GM20000 (cell line): Measurements from ENCODE around the gene MYO1D.

ENCODE experiments used
- DNase-seq: peaks from one replicate; pipeline ENCODE4 v3.0.0; 2012; ENCODE audit warnings: low spot score
- CTCF ChIP-seq: IDR thresholded peaks from 2 replicates; pipeline ENCODE4 v1.5.1; 2012; ENCODE audit warnings: mild to moderate bottlenecking, control low read depth; ENCODE audit errors: extremely low read depth, missing control alignments

The MYO1D gene

DNA sequence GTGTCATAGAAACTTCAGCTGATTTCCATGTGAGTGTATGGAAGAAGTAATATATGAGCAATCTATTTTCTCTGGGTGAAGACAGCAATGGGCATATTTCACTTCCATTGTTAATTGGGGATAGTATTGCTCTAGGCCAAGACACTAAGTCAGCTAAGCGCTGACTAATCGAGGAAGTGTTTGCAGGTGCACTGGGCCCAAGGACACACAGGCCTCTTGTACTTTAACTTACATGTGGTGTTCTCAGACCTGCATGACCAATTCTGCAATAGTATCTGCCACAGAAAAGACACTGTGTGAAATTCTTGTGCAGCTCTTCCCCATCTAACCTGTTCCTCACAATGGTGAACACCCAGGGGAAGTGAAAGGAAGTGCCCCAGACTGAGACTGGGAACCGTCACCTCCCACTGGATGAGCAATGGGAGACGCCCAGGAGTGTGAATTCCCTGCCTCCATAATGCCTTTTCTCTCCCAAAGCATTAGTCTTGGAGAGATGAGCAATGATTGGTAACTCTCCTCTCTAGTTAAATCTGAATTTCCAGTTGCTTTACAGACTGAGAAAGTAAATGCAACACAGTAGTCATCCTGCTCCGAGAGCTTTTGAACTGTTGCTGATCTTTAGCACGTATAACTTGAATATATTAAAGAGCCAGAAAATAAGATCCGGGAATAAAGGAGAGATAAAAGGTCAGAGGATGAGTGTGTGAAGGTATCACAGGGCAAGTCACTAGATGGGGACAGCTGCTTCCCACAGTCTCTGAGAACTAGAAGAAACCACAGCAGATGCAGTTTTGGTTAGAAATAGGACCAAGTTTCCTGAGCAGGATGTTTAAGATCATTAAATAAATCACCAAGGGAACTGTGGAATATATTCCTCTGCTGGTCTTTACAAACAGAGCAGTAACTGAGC, 307.5 kb downstream of the MYO1D start:
- peak; percentile 64 for DNase-seq
- TF ChIP-seq CTCF = no peak

DNA sequence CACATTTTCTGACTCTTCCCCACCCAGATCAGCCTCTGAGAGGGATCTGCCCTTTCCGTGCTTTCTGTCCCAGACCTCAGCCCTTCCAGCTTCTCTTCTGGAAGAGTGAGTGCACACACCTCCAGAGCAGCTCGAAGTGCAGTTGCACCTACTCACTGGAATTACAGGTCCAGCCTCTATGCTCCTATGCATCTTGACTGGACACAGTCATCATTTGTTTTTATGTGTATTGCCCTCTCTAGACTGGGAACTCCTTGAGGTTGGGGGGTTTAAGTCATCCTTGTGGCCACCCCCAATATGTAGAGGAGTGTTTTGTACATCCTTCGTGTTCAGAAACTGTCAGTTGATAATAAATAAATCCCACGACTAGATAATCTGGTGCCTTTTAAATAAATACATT, 308.2 kb downstream of the MYO1D start:
- DNase-seq = no peak
- no peak for TF ChIP-seq CTCF

- no peak for TF ChIP-seq CTCF
- no peak for DNase-seq
Observed at GRCh38 chr17:32567511-32567910, 309.4 kb downstream of the MYO1D start.

DNA sequence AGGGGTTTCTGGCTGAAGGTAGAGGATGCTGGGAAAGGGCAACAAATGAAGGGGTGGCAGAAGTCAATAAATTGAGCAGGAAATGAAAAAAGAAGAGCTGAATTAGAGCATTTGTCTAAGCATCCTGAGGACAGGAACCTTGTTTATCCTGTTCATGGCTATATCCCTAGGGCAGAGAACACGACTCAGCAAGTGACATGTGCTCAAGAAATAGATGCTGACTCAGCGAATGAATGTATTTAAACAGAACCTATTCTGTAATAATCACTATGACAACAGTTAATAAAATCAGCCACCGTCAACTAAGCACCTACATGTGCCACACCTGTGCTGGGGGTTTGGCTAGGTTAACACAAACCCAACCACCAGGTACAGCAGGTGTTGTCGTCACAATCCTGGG, 309.8 kb downstream of the MYO1D start:
- no peak for DNase-seq
- TF ChIP-seq CTCF = no peak

DNA sequence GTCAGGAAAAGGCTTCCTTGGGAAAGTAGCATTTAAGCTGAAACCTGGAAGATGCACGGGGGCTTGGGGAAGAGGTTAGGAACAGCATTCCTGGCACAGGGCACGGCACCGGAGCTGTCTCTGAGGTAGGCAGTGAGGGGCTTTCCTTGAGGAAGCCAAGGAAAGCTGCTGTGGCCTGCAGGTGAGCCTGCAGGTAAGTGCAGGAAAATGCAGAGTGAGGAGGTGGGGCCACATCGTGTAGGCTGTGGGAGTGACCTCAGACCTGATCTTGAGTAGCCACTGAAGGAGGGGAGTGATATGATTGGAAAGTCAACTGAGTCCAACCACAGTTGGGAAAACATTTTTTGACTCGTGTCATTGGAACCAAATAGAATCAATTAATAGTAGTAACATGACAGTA, 310.6 kb downstream of the MYO1D start:
- DNase-seq = no peak
- no peak for TF ChIP-seq CTCF

DNA sequence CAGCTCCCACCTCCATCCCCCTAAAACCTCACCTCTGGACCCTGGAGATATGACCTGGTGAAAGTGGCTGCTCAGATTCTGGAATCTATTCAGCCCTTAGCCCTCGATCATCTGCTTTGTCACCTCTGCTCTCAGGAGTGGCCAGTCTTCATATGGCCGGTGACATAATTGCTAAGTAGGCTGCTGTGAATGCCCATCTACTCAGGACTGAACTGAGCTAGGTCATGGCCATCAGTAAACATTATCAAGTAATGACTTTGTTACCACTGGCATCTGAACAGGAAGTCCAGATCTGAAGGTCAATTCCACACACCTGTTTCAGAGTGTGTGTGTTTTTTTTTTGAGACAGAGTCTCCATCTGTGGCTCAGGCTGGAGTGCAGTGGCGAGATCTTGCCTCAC, 311.5 kb downstream of the MYO1D start:
- DNase-seq = no peak
- no peak for TF ChIP-seq CTCF

GRCh38 chr17:32564325-32564724, 312.6 kb downstream of the MYO1D start:
- TF ChIP-seq CTCF = no peak
- no peak for DNase-seq
